Measurements from ENCODE around the gene SGSM2.
"Not testable (repeated sequence)": the region's sequence is repeated elsewhere in the genome, so short reads cannot be mapped to it uniquely, and the experiment has no call there.

SGSM2 gene, protein sequence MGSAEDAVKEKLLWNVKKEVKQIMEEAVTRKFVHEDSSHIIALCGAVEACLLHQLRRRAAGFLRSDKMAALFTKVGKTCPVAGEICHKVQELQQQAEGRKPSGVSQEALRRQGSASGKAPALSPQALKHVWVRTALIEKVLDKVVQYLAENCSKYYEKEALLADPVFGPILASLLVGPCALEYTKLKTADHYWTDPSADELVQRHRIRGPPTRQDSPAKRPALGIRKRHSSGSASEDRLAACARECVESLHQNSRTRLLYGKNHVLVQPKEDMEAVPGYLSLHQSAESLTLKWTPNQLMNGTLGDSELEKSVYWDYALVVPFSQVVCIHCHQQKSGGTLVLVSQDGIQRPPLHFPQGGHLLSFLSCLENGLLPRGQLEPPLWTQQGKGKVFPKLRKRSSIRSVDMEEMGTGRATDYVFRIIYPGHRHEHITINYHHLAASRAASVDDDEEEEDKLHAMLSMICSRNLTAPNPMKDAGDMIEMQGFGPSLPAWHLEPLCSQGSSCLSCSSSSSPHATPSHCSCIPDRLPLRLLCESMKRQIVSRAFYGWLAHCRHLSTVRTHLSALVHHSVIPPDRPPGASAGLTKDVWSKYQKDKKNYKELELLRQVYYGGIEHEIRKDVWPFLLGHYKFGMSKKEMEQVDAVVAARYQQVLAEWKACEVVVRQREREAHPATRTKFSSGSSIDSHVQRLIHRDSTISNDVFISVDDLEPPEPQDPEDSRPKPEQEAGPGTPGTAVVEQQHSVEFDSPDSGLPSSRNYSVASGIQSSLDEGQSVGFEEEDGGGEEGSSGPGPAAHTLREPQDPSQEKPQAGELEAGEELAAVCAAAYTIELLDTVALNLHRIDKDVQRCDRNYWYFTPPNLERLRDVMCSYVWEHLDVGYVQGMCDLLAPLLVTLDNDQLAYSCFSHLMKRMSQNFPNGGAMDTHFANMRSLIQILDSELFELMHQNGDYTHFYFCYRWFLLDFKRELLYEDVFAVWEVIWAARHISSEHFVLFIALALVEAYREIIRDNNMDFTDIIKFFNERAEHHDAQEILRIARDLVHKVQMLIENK

DNA sequence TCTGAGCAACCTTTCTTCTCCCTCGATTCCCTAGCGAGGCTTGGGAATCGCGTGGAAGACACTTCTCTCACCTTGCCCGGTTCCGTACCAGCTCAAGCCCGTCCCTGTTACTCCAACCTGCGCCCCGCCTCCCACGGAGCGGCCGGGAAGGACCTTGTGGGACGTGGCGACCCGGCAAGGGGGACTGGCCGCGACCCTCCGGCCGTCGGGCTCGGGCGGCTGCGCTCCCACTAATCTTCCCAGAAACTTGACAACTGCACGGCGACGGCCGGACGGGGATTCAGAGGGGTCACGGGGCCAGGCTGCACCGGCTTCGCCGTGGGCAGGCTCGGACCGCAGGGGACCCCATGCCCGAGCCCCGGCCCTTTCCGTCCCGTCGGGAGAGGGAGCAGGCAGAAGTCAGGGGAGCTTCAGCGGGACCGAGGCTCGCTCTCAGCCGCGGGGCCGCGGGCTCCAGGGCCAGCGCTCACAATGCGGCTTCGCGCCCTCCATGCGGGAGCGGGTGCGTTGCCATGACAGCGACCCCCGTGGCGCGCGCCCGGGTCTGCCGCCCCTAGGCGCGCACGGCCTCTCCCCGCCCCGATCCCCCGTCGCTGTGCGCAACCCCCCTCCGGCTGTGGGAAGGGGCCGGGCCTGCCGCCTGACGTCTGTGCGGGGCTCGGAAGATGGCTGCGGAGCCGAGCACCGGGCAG lies at the start of gene SGSM2:
SGSM2 (plus strand) TSS at position 650 of the 692 bp plus-strand sequence. CDS start 188 bp downstream, outside the sequence.
- DNase-seq: peak; percentile 52 to 65

DNA sequence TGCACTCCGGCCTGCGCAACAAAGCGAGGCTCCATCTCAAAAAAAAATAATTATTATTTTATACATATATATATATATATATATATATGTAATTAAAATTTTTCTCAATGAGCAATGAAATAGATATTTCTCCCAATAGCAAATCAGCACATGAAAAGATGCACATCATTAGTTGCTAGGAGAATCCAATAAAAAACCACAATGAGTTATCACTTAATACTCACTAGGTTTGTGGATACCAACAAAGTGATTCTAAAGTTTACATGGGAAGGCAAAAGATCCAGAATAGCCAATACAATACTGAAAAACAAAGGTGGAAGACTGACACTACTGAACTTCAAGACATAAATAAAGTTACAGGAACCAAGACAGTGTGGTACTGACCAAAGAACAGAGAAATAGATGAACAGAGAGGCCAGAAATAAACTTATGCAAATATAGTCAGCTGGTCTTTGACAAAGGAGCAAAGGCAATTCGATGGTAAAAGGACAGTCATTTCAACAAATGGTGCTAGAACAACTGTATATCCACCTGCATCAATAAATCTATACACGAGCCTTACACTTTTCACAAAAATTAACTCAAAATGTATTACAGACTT lies 47.3 kb upstream of the SGSM2 start:
- no peak for DNase-seq

DNA sequence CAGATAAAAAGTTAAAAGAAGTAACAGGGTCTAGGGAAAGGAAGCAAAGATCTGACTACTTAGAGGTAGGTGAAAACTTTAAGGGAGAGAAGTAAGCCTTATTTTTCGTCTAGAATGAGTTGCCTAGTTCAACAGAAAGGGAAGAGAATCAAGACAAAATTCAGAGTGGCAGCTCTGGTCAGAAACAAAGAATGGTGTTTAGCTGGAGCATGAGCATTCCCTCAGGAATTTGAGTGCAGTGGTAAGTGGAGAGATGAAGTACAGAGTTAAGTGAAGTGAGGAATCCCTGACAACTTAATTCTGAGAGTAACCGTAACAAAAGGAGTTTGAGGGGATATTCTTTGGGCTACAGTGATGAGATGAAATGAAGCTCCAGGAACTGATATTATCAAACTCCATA lies 45.2 kb upstream of the SGSM2 start:
- DNase-seq: no peak

DNA sequence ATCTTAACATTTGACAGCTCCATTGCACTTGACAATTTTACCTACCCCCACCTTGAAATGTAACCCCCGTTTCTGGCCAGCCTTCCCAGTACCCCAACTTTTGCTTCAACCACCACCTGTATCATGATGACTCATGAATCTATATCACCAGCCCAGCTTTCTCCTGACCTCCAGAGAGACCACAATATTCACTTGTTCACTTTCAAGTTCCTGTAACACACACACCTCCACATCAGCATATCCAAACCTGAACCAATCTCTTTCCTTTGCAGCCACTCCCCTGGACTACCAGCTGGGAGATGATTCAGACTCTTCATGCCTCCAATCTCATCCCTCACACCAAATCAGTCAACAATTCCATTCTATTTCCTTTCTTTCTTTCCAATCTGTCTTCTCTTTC lies 41.7 kb upstream of the SGSM2 start:
- DNase-seq: no peak

DNA sequence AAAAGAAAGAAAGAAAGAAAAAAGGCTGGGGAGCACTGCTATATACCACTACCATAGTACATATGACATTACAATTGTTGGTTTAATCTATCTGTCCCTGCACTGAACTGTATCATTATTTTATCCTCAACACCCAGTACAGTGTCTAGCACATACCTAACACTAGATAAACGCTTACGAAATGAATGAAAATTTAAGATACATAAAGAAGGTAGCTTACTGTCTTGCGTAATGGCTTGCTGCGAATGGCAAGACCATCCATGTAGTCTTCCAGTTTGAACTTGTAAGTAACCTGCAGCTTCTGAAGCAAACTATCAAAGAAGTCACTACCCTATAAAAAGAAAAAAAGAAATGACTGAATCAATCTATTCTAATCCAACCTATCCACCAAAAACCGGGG lies 40.3 kb upstream of the SGSM2 start:
- no peak for DNase-seq

DNA sequence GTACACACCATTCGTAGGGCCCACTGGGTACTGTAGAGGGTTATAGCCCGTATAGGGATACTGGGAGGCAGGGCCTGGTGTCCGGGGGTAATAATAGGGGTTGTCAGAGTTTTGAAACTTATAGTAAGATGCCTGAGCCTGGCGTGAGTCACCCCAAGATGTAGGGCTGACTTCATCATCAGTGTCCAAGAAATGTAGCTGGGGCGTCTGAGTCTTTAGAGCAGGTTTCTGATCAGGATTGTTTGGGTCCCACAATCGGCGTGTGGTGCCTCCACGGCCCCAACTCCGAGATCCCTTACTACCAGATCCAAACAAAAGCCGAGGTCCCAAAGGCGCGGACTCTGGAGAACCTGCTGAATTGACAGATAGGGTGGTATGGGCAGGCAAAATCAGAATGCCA lies 38.2 kb upstream of the SGSM2 start:
- no peak for DNase-seq

DNA sequence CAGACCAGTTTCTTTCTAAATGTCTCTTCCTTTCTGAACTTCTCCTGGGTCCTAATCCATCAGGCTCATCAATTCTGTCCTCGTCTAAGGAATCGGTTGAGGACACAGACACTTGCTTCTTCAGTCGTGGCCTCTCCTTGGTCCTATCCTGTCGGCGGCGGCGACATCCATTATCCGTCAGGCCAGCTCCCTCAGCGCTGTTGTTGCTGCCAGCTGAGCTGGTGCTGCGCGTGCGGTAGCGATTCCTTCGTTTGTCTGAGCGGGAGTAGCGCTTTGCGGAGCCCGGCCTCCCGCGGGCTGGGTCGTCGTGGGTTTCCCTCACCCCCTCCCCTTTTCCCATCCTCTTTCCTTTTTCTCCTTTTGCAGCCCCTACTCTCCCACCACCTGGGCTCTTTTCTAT lies 37.5 kb upstream of the SGSM2 start:
- DNase-seq: no peak

DNA sequence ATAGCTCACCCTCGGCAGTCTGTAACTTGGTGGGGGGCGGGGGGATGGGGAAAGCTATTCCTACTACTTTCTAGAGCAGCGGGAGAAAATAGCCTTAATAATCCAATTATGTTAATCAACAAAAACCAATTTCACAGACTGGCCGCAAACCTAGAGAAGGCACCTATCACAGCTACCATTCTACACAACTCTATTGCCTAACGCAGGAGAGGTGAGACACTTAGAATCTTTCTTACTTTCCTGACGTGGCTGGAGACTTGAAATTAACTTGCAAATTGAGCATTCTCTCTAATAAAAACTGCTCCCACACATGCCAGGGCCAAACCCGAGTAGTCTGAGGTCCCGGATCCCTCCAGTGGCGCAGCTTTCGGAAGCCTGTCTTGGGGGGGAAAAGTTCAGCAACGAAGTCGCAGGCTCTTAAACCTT lies 34.5 kb upstream of the SGSM2 start:
- no peak for DNase-seq

DNA sequence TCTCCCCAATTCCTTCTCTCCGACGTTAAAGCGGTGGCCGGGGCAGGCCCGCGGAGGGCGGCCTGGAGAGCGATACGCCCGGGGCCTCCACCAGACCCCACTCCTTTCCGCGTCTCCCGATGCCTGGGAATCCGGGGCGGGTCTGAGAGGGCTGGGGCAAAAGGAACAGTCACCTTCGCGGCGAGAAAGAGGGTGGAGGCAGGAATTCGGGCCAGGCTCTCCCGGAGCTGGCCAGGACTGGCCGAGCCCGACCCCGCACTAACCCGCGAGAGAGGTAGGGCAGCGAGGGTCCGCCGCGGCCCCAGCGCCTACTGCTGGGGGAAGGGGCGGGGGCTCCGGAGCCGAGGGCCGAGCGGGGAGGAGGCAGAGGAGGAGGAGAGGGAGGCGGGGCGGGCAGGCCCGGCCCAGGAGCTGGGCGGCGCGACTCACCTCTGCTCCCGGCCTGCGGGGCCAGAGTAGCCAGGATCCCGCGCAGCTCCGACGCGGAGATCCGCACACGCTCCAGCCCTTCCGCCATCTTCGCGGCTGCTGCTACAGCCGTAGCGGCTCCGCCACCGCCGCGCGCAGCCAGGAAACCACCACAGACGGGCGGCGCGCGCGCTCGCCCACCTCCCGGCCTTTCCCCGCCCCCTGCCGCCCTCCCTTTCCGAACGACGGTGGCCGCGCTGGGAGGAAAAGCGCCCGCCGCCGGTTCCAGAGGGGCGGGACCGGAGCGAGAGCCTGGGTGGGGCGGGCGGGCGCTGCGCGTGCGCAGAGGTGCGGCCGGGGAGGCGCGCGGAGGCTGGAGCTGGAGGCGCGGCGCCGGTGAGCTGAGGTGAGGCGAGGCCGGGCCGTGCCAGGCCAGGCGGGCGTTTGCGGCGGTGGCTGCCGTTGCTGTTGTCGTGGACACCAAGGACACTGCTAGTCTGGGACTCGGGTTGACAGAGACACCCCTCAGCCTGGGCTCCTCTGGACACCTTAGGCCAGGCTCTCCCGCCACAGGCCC lies 33.8 kb upstream of the SGSM2 start, which contains the start of the genes SMG6 and SRR:
SMG6 (minus strand) TSS at position 582 of the 985 bp plus-strand sequence; CDS start at position 517, 65 bp downstream.
SRR (plus strand) TSS at position 747 of the 985 bp plus-strand sequence. CDS start 11,611 bp downstream, outside the sequence.
- DNase-seq: peak; percentile 82 to 84

DNA sequence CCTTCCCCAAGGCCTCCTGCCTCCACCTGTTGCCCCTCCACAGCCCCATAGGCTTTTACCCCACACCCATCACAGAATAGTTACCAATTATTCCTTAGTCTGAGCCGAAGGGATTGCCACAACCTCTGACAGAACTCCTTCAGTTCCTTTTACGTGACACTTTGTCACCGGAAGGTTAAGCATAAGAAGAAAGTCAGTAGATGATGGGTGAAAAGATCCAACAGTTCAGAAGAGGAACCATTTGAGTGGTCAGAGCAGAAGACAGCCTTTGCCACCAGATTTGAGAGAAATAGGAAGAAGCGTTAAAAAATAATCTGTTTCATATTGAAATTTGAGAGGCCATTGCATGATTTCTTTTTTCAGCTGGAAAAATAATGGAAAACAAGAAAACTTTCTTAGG lies 32.4 kb upstream of the SGSM2 start:
- no peak for DNase-seq

DNA sequence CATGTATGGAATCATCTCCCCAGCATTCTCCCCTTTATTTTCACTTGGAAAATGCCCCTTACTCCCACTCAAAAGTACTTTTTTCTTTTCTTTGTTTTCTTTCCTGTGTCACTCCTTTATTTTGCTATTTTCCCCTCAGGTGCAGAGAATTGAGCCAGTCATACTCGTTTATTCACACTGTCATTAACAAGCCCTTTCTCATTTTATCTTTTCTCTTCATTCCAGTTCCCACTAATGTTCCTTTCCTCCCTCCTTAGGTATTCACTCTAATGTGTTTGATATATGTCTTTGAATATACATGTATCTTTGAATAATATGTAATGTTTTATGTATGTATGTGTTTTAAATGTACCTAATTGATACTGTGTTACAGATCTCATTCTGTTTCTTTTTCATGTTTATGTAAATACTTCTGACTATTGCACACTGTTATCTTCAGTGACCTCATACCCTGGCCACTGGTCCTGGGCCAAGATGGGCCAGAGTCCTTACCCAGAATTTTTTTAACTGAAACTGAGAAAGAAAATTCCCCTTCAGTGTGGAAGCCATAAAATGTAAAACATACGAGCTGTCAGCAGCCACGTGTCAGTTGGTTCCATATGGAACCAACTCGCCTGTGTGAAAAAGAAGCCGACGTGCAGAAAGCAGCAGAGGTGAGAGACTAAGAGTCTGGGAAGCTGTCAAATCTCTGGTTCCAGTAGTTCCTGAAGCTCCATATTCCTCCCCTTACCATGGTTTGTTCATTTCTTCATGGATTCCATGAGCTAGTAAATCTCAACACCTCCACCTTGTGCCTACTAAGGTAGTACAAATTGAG lies 27.8 kb upstream of the SGSM2 start:
- DNase-seq: no peak

DNA sequence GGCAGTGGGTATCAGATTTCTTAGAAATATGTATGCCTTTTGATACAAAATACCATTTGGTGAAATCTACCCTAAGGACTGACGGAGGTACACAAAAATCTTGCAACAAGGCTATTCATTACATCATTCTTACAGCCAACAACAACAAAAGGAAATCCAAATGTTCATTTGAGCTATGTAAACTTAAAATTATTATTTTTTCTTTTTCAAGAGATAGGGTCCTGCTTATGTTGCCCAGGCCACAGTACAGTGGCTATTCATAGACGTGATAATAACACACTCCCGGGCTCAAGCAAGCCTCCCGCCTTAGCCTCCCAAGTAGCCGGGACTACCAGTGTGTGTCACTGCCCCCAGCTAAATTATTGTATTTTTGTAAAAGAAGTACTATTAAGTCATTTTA lies 24.6 kb upstream of the SGSM2 start:
- no peak for DNase-seq

DNA sequence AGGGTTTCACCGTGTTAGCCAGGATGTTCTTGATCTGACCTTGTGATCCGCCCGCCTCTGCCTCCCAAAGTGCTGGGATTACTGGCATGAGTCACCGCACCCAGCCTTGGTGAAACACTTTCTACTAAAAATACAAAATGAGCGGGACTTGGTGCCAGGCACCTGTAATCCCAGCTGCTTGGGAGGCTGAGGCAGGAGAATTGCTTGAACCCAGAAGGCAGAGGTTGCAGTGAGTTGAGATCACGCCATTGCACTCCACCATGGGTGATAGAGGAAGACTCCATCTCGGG lies 20.4 kb upstream of the SGSM2 start:
- DNase-seq: not testable (repeated sequence)

DNA sequence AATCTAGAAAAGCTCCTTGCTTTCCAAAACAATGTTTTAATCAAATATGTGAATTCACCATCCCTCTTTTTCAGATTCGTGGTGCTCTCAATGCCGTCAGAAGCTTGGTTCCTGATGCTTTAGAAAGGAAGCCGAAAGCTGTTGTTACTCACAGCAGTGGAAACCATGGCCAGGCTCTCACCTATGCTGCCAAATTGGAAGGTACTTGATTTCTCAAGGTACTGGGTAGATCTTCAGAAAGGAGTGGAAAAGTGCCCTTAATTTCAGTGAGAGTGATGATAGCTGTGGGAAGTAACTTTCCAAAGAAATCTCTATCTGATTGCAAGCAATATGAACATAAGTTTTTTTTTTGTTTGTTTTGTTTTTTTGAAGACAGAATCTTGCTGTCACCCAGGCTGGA lies 19.5 kb upstream of the SGSM2 start:
- no peak for DNase-seq

DNA sequence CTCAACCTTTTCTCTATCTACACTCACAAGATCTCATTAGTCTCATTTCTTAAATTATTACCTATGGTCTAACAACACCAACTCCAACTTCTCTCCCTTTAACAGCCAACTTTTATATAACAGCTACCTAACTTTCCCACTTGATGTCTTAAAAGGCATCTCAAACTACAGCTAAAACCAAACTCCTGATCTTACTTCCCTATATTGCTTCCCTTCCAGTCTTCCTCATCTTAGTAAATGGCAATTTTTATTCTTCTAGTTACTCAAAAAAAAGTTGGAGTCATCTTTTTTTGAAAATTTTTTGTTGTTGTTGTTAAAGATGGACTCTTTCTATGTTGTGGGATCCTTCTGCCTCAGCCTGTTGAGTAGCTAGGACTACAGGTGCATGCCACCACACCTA lies 18.2 kb upstream of the SGSM2 start:
- no peak for DNase-seq

DNA sequence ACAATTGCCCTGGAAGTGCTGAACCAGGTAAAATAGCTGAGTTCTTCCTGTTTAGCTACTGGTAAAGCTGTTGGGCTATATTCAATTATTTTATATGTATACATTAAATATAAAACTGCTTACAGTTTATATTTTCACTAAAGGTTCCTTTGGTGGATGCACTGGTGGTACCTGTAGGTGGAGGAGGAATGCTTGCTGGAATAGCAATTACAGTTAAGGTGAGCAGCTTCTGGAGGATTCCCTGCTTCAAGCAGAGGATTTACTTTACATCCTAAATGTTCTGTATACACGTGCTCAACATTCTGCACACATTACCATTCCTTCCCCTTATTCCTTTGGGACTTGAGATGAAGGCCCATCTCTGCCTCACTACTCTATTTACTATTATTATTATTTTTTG lies 15.9 kb upstream of the SGSM2 start:
- DNase-seq: no peak

DNA sequence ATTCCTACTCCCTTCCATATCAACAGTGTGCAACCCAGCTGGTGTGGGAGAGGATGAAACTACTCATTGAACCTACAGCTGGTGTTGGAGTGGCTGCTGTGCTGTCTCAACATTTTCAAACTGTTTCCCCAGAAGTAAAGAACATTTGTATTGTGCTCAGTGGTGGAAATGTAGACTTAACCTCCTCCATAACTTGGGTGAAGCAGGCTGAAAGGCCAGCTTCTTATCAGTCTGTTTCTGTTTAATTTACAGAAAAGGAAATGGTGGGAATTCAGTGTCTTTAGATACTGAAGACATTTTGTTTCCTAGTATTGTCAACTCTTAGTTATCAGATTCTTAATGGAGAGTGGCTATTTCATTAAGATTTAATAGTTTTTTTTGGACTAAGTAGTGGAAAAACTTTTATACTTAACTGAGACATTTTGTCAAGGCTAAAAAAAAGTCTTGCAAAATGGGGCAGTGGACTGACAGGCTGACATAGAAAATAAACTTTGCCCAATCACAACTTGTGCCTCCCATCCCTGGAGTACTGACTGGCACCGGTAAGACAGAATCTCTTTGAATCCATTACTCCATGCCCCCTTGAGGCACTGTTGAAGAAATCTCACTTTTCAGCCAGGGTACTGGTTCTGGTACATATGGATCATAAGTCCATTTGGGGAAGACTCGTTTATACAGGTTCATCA lies 13.5 kb upstream of the SGSM2 start:
- DNase-seq: no peak

DNA sequence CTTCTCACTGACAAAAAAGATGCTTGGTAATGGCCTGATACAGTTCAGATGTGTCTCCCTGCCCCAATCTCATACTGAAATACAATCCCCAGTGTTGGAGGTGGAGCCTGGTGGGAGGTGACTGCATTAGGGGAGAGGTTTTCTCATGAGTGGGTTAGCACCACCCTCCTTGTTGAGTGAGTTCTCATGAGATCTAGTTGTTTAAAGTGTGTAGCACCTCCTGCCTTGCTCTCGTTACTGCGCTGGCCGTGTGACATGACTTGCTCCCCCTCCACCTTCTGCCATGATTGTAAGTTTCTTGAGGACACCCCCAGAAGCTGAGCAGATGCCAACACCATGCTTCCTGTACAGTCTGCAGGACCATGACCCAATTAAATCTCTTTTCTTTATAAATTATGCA lies 6.0 kb upstream of the SGSM2 start:
- no peak for DNase-seq

DNA sequence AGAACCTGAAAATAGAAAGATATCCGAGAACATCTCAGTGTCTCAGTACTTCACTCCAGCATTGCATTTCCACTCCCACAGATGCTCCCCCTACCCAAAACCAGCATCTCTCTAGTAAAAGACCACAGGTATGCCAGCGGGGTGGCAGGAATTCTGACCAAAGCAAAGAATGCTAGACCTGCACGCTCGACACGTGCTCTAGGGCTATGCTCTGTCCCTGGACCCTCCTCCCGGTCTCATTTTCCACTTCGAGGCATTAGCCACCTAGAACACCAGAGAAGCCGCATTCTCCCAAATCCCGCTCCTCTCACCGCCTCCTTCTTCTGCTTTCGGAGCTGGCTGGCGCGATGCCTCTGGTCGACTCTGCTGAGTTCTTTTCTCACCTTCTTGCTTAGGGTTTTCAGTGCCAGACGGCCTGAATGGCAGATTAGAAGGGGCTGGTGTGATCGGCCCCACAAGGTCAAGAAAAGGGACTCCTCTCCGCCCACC lies 1.5 kb upstream of the SGSM2 start:
- DNase-seq: no peak
